ENCODE results near the gene KCNN4. TPM values are rescaled to one million over a fixed set of nuclear protein-coding genes. Genes with fewer than 3 reads are reported as not detected.

The KCNN4 gene
- total and polyA plus RNA-seq, 10 of the 15 experiments (the other 5 are each of a cell fraction or from before 2014, with no cell fraction given): 1.4 to 112 (median 77.9) TPM

DNA sequence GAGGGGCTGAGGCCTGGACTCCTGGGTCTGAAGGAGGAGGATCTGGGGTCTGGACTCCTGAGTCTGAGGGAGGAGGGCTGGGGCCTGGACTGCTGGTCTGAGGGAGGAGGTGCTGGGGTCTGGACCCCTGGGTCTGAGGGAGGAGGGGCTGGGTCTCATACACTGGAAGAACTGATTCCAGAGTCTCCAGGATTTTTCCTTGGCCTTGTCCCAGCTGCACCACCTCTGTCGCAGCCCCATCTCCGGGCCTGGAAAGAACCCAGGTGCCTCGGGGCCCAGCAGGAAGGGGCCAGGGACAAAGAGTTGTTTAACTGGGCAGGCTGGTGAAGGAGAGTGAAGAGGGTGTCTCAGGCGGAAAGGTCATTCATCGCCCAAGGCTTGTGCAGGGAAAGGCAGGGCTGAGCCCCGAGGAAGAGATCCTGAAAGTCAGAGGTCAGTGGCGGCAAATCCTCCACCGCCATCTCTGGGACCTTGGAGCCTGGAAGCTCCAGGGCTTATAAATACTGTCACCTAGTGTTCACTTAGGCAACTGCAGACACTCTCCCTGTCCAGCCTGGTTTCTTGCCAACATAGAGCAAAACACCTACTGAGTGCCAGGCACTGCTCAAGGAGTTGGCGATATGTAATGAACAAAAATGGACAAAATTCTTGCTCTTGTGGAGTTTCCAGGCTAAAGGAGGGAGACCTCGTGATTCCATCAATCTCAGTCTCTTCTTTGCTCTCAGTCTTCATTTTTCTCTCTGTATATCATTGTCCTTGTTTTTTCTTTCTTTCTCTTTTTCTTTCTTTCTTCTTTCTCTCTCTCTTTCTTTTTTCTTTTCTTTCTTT, 4.4 kb upstream of the KCNN4 start (continued):
- TF ChIP-seq EGR1 (IDR thresholded peaks at IDR 0.05; ENCODE audit: borderline replicate concordance in 1 of 2, low read depth in 2 of 2, low read length in 2 of 2) (no peak), SP1 (IDR thresholded peaks at IDR 0.05; ENCODE audit: low read depth, low read length) (no peak), RB1 (IDR thresholded peaks at IDR 0.05; ENCODE audit: borderline replicate concordance) (peak; percentile 83; the same call in 1 of the 2 replicates), BCL11A (IDR thresholded peaks at IDR 0.05; ENCODE audit: low read depth, low read length) (no peak), CBX5 (IDR thresholded peaks at IDR 0.05; ENCODE audit: low read depth) (no peak), MAX (IDR thresholded peaks at IDR 0.05; ENCODE audit: low read depth, low read length) (peak; percentile 26; the same call in 1 of the 2 replicates), KAT2A (conservative IDR thresholded peaks at IDR 0.05; ENCODE audit: control insufficient read depth, low read depth, low read length) (no peak), CREM (IDR thresholded peaks at IDR 0.05; ENCODE audit: low read depth) (no peak), HDAC2 (IDR thresholded peaks at IDR 0.05) (no peak), DPF2 (IDR thresholded peaks at IDR 0.05) (peak; percentile 91), ESRRA (IDR thresholded peaks at IDR 0.05; ENCODE audit: low read length) (no peak), E2F4 (IDR thresholded peaks at IDR 0.05; ENCODE audit: low read depth, low read length) (no peak), SMAD1 (IDR thresholded peaks at IDR 0.05; ENCODE audit: low read depth, partially characterized antibody) (no peak), SUPT20H (IDR thresholded peaks at IDR 0.05; ENCODE audit: borderline replicate concordance, control insufficient read depth, low read depth, low read length) (no peak), BMI1 (IDR thresholded peaks at IDR 0.05; ENCODE audit: borderline replicate concordance) (no peak), RELA (IDR thresholded peaks at IDR 0.05; ENCODE audit: borderline replicate concordance, partially characterized antibody) (peak; percentile 30), SUZ12 (IDR thresholded peaks at IDR 0.05; ENCODE audit: unreplicated experiment) (no peak), NFYB (IDR thresholded peaks at IDR 0.05; ENCODE audit: insufficient read depth, low read depth, low read length) (no peak), SREBF2 (IDR thresholded peaks at IDR 0.05; ENCODE audit: low read length) (no peak), CTCF (IDR thresholded peaks at IDR 0.05 in 2 of 3, conservative IDR thresholded peaks at IDR 0.05 in 1 of 3; ENCODE audit: control insufficient read depth in 2 of 3, extremely low read depth in 1 of 3, insufficient read depth in 1 of 3, low read depth in 3 of 3, low read length in 3 of 3) (peak; percentile 98 to 100 (median 100); a peak in 5 of 6 replicates)
- TF ChIP-seq, protein P1, sequence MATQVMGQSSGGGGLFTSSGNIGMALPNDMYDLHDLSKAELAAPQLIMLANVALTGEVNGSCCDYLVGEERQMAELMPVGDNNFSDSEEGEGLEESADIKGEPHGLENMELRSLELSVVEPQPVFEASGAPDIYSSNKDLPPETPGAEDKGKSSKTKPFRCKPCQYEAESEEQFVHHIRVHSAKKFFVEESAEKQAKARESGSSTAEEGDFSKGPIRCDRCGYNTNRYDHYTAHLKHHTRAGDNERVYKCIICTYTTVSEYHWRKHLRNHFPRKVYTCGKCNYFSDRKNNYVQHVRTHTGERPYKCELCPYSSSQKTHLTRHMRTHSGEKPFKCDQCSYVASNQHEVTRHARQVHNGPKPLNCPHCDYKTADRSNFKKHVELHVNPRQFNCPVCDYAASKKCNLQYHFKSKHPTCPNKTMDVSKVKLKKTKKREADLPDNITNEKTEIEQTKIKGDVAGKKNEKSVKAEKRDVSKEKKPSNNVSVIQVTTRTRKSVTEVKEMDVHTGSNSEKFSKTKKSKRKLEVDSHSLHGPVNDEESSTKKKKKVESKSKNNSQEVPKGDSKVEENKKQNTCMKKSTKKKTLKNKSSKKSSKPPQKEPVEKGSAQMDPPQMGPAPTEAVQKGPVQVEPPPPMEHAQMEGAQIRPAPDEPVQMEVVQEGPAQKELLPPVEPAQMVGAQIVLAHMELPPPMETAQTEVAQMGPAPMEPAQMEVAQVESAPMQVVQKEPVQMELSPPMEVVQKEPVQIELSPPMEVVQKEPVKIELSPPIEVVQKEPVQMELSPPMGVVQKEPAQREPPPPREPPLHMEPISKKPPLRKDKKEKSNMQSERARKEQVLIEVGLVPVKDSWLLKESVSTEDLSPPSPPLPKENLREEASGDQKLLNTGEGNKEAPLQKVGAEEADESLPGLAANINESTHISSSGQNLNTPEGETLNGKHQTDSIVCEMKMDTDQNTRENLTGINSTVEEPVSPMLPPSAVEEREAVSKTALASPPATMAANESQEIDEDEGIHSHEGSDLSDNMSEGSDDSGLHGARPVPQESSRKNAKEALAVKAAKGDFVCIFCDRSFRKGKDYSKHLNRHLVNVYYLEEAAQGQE (IDR thresholded peaks at IDR 0.05; ENCODE audit: low read depth, low read length): no peak
- TF ChIP-seq, protein P2, sequence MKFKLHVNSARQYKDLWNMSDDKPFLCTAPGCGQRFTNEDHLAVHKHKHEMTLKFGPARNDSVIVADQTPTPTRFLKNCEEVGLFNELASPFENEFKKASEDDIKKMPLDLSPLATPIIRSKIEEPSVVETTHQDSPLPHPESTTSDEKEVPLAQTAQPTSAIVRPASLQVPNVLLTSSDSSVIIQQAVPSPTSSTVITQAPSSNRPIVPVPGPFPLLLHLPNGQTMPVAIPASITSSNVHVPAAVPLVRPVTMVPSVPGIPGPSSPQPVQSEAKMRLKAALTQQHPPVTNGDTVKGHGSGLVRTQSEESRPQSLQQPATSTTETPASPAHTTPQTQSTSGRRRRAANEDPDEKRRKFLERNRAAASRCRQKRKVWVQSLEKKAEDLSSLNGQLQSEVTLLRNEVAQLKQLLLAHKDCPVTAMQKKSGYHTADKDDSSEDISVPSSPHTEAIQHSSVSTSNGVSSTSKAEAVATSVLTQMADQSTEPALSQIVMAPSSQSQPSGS (IDR thresholded peaks at IDR 0.05; ENCODE audit: low read length): no peak
